Measurements from ENCODE around the gene ZFPM1.

GRCh38 chr16:88440111-88440510 lies 13.0 kb upstream of the ZFPM1 start:
- TF ChIP-seq ZNF274 (IDR thresholded peaks at IDR 0.05; ENCODE audit: low read depth, low read length) (no peak), YY1 (IDR thresholded peaks at IDR 0.05; ENCODE audit: insufficient read depth, insufficient read length) (no peak), SUZ12 (IDR thresholded peaks at IDR 0.05; ENCODE audit: extremely low read depth, insufficient read depth, insufficient read length) (no peak)
